HepG2 (cell line): Measurements from ENCODE around the gene LCK. TPM values are rescaled to one million over a fixed set of nuclear protein-coding genes. Genes with fewer than 3 reads are reported as not detected.
A peak's percentile ranks its signal among the peaks of the same experiment; 100 is the strongest.

ENCODE experiments used
- DR1 ChIP-seq: sonication (generic); formaldehyde crosslinking; IDR thresholded peaks from 2 replicates; pipeline ENCODE4 v1.8.0; 2021; ENCODE audit warnings: mild to moderate bottlenecking, missing genetic modification reagents, inconsistent platforms
- ETV5 ChIP-seq: IDR thresholded peaks from 2 replicates; pipeline ENCODE4 v1.6.1; 2018; ENCODE audit warnings: missing biosample characterization, missing genetic modification reagents, inconsistent platforms, borderline replicate concordance
- JUN ChIP-seq: sonication (generic); formaldehyde crosslinking; IDR thresholded peaks from 2 replicates; pipeline ENCODE4 v1.4.0; 2020; ENCODE audit warnings: mild to moderate bottlenecking, missing genetic modification reagents
- KMT2B ChIP-seq: IDR thresholded peaks from 2 replicates; pipeline ENCODE4 v1.6.1; 2016; ENCODE audit warnings: missing genetic modification reagents, missing compliant biosample characterization
- RAD51 ChIP-seq: fragments of 450-650 bp; IDR thresholded peaks from 2 replicates; pipeline ENCODE4 v1.6.1; 2016; ENCODE audit warnings: borderline replicate concordance
- SRSF9 ChIP-seq: fragments of 200-400 bp; formaldehyde crosslinking; IDR thresholded peaks from 2 replicates; pipeline ENCODE4 v1.6.1; 2018; ENCODE audit warnings: borderline replicate concordance, mild to moderate bottlenecking, low read depth, low read length; ENCODE audit not compliant: insufficient read depth, poor library complexity, severe bottlenecking
- SYNCRIP ChIP-seq: fragments of 200-400 bp; formaldehyde crosslinking; IDR thresholded peaks from 2 replicates; pipeline ENCODE4 v1.6.1; 2018; ENCODE audit warnings: mild to moderate bottlenecking, low read depth, low read length; ENCODE audit not compliant: insufficient read depth
- ZBTB20 ChIP-seq: sonication (generic); formaldehyde crosslinking; IDR thresholded peaks from 2 replicates; pipeline ENCODE4 v1.8.1; 2023; ENCODE audit warnings: missing genetic modification reagents, low read depth, mild to moderate bottlenecking, borderline replicate concordance
- ZBTB7B ChIP-seq: sonication (generic); formaldehyde crosslinking; IDR thresholded peaks from 2 replicates; pipeline ENCODE4 v1.4.0; 2020; ENCODE audit warnings: missing genetic modification reagents
- ZNF766 ChIP-seq: sonication (generic); formaldehyde crosslinking; IDR thresholded peaks from 2 replicates; pipeline ENCODE4 v1.5.0; 2020; ENCODE audit warnings: missing genetic modification reagents, borderline replicate concordance
- ZNF83 ChIP-seq: sonication (generic); formaldehyde crosslinking; IDR thresholded peaks from 2 replicates; pipeline ENCODE4 v1.4.0; 2020; ENCODE audit warnings: missing genetic modification reagents, mild to moderate bottlenecking, borderline replicate concordance
- polyA plus RNA-seq, 8 experiments: library from polyadenylated mRNA; depleted of rRNA in 3 of 8; stranded (reverse) in 7 of 8; unstranded in 1 of 8; fragments of >200 nt; fragmentation: Illumina TruSeq in 4 of 8; extraction: Trizol in 4 of 8; gene quantifications; 2 replicates each; pipeline versions ENCODE4 v1.2.1 to v1.2.3, GENCODE V29; 2011 to 2016; ENCODE audit warnings: low read depth in 4 of 8, missing spikeins in 1 of 8, mixed read lengths in 1 of 8; ENCODE audit not compliant: insufficient read depth in 1 of 8
- total RNA-seq, 5 experiments: library from RNA; depleted of rRNA; stranded (reverse); fragments of >200 nt; fragmentation: Illumina TruSeq; extraction: Trizol; gene quantifications; 2 replicates each; pipeline ENCODE4 v1.2.3, GENCODE V29; 2016; ENCODE audit warnings: low read depth in 1 of 5
- TF ChIP-seq, protein P1 (sequence below): sonication (generic); formaldehyde crosslinking; IDR thresholded peaks from 2 replicates; pipeline ENCODE4 v1.5.0; 2020; ENCODE audit warnings: mild to moderate bottlenecking, missing genetic modification reagents
- TF ChIP-seq, protein P2 (sequence below): sonication (generic); formaldehyde crosslinking; IDR thresholded peaks from 2 replicates; pipeline ENCODE4 v1.4.0; 2020; ENCODE audit warnings: missing genetic modification reagents, borderline replicate concordance
- TF ChIP-seq, protein P3 (sequence below): IDR thresholded peaks from 2 replicates; pipeline ENCODE4 v1.4.0; 2020; ENCODE audit warnings: mild to moderate bottlenecking, missing genetic modification reagents
- TF ChIP-seq, protein P4 (sequence below): sonication (generic); formaldehyde crosslinking; IDR thresholded peaks from 2 replicates; pipeline ENCODE4 v1.5.0; 2020; ENCODE audit warnings: missing genetic modification reagents, mild to moderate bottlenecking, borderline replicate concordance
- TF ChIP-seq, protein P5 (sequence below): sonication (generic); formaldehyde crosslinking; IDR thresholded peaks from 2 replicates; pipeline ENCODE4 v1.5.0; 2020; ENCODE audit warnings: missing genetic modification reagents

Gene LCK
- total and polyA plus RNA-seq, 2 of the 13 experiments (the other 11 are each of a cell fraction or from before 2014, with no cell fraction given): 0.93 to 1.8 TPM

DNA sequence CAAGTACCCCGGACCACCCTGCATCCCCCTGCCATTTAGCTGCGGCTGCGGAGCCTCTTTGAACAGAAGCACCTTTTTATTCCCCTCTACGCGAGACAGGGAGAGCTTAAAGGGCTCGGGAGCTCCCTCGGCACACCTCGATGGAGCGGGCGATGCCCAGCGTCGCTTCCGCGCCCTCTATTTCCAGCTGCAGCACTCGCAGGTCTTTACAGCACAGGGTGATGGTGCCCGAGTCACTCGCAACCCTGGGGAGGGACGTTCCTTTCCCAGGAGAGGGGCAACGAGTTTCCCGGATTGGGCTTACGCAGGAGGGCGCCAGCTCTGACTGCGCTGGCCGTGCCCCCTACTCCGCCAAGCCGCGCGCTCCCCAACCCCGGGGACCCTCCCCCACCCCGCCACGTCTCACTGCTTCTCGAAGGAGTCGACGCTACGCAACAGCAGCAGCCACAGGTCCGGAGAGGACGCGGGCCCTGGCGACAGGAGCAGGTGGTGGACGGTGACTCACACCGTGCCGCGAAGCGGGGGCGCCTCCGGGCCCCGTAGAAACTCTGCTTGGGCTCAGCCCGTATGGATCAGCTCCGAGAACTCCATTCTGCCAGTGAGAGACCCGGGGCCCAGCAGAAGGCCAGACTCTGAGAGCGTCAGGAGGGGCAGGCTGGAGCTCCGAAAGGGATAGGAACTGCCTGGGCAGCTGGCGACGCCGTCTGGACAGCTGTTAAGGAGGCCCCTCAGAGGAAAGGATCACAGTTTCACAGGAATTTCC is 9.9 kb upstream of the LCK start (continued):
- TF ChIP-seq ZNF83 (CRISPR knock-in tag) (no peak), ZBTB7B (CRISPR knock-in tag) (peak; percentile 65), ZNF766 (CRISPR knock-in tag) (0 out of 2 replicates have a peak, but pooled peaks have one; percentile 45), JUN (CRISPR knock-in tag) (peak; percentile 41; the same call in 1 of the 2 replicates), KMT2B (CRISPR knock-in tag) (peak; percentile 50; the same call in 1 of the 2 replicates), SRSF9 (no peak), DR1 (CRISPR knock-in tag) (no peak), ETV5 (no peak), SYNCRIP (no peak), ZBTB20 (peak; percentile 61; the same call in 1 of the 2 replicates), RAD51 (no peak)
- TF ChIP-seq, protein P1, sequence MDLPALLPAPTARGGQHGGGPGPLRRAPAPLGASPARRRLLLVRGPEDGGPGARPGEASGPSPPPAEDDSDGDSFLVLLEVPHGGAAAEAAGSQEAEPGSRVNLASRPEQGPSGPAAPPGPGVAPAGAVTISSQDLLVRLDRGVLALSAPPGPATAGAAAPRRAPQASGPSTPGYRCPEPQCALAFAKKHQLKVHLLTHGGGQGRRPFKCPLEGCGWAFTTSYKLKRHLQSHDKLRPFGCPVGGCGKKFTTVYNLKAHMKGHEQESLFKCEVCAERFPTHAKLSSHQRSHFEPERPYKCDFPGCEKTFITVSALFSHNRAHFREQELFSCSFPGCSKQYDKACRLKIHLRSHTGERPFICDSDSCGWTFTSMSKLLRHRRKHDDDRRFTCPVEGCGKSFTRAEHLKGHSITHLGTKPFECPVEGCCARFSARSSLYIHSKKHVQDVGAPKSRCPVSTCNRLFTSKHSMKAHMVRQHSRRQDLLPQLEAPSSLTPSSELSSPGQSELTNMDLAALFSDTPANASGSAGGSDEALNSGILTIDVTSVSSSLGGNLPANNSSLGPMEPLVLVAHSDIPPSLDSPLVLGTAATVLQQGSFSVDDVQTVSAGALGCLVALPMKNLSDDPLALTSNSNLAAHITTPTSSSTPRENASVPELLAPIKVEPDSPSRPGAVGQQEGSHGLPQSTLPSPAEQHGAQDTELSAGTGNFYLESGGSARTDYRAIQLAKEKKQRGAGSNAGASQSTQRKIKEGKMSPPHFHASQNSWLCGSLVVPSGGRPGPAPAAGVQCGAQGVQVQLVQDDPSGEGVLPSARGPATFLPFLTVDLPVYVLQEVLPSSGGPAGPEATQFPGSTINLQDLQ (CRISPR knock-in tag): no peak
- TF ChIP-seq, protein P2, sequence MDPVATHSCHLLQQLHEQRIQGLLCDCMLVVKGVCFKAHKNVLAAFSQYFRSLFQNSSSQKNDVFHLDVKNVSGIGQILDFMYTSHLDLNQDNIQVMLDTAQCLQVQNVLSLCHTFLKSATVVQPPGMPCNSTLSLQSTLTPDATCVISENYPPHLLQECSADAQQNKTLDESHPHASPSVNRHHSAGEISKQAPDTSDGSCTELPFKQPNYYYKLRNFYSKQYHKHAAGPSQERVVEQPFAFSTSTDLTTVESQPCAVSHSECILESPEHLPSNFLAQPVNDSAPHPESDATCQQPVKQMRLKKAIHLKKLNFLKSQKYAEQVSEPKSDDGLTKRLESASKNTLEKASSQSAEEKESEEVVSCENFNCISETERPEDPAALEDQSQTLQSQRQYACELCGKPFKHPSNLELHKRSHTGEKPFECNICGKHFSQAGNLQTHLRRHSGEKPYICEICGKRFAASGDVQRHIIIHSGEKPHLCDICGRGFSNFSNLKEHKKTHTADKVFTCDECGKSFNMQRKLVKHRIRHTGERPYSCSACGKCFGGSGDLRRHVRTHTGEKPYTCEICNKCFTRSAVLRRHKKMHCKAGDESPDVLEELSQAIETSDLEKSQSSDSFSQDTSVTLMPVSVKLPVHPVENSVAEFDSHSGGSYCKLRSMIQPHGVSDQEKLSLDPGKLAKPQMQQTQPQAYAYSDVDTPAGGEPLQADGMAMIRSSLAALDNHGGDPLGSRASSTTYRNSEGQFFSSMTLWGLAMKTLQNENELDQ: no peak
- TF ChIP-seq, protein P3, sequence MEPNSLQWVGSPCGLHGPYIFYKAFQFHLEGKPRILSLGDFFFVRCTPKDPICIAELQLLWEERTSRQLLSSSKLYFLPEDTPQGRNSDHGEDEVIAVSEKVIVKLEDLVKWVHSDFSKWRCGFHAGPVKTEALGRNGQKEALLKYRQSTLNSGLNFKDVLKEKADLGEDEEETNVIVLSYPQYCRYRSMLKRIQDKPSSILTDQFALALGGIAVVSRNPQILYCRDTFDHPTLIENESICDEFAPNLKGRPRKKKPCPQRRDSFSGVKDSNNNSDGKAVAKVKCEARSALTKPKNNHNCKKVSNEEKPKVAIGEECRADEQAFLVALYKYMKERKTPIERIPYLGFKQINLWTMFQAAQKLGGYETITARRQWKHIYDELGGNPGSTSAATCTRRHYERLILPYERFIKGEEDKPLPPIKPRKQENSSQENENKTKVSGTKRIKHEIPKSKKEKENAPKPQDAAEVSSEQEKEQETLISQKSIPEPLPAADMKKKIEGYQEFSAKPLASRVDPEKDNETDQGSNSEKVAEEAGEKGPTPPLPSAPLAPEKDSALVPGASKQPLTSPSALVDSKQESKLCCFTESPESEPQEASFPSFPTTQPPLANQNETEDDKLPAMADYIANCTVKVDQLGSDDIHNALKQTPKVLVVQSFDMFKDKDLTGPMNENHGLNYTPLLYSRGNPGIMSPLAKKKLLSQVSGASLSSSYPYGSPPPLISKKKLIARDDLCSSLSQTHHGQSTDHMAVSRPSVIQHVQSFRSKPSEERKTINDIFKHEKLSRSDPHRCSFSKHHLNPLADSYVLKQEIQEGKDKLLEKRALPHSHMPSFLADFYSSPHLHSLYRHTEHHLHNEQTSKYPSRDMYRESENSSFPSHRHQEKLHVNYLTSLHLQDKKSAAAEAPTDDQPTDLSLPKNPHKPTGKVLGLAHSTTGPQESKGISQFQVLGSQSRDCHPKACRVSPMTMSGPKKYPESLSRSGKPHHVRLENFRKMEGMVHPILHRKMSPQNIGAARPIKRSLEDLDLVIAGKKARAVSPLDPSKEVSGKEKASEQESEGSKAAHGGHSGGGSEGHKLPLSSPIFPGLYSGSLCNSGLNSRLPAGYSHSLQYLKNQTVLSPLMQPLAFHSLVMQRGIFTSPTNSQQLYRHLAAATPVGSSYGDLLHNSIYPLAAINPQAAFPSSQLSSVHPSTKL (CRISPR knock-in tag): peak; percentile 26; the same call in 1 of the 2 replicates
- TF ChIP-seq, protein P4, sequence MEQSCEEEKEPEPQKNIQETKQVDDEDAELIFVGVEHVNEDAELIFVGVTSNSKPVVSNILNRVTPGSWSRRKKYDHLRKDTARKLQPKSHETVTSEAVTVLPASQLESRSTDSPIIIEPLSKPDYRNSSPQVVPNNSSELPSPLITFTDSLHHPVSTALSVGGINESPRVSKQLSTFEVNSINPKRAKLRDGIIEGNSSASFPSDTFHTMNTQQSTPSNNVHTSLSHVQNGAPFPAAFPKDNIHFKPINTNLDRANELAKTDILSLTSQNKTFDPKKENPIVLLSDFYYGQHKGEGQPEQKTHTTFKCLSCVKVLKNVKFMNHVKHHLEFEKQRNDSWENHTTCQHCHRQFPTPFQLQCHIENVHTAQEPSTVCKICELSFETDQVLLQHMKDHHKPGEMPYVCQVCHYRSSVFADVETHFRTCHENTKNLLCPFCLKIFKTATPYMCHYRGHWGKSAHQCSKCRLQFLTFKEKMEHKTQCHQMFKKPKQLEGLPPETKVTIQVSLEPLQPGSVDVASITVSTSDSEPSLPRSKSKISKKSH (CRISPR knock-in tag): peak; percentile 63; the same call in 1 of the 2 replicates
- TF ChIP-seq, protein P5, sequence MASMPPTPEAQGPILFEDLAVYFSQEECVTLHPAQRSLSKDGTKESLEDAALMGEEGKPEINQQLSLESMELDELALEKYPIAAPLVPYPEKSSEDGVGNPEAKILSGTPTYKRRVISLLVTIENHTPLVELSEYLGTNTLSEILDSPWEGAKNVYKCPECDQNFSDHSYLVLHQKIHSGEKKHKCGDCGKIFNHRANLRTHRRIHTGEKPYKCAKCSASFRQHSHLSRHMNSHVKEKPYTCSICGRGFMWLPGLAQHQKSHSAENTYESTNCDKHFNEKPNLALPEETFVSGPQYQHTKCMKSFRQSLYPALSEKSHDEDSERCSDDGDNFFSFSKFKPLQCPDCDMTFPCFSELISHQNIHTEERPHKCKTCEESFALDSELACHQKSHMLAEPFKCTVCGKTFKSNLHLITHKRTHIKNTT (CRISPR knock-in tag): no peak
